GM18907 (cell line): ENCODE results near the gene TTI1.

ENCODE experiments used
- ATAC-seq: cut with Tn5 transposase; IDR thresholded peaks from one replicate; pipeline ENCODE4 v1.9.1; 2021; ENCODE audit warnings: mild to moderate bottlenecking, moderate library complexity; ENCODE audit not compliant: unreplicated experiment

The TTI1 gene

GRCh38 chr20:37939701-37940560, 93.3 kb downstream of the TTI1 start:
- no peak for ATAC-seq

DNA sequence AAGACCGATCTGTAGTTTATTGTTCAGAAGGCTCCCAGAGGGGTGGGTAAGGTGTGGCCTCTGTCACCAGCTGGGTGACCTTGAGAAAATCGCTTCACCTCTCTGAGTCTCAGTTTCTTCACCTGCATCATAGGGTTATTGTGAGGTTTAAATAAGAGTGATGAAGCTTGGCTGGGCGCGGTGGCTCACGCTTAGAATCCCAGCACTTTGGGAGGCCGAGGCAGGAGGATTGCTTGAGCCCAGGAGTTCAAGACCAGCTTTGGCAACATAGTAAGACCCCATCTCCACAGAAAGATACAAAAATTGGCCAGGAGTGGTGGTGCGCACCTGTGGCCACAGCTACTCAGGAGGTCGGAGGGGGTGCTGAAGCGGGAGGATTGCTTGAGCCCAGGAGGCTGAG, 94.3 kb downstream of the TTI1 start:
- no peak for ATAC-seq

DNA sequence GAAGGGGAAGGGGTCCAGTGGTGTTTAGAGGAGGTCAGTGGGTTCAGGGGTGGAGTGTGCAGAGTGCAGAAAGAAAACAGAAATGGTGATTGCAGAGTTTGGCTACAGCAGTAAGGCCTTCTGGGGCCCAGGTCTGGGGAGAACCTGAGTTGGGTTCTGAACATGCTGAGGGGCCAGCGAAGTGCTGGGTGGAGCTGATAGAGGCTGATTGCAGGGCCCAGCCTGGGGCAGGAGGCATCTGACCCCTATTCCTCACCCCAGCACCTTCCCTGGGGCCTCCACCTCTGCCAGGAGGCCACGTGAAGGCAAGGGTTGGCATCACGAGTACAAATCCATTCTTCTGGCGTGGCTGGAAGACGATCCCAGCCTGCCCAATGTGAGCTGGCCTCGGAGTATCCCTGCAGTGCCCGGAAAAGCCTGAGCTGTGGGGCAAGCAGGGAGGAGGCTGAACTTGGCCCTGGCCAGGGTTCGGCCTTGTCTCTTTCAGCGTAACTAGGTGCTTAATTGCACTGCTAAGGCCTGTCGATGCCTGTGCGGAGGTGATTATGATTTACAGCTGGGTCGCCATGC, 95.0 kb downstream of the TTI1 start:
- ATAC-seq, result no peak

GRCh38 chr20:37937686-37938085, 95.6 kb downstream of the TTI1 start:
- no peak for ATAC-seq

DNA sequence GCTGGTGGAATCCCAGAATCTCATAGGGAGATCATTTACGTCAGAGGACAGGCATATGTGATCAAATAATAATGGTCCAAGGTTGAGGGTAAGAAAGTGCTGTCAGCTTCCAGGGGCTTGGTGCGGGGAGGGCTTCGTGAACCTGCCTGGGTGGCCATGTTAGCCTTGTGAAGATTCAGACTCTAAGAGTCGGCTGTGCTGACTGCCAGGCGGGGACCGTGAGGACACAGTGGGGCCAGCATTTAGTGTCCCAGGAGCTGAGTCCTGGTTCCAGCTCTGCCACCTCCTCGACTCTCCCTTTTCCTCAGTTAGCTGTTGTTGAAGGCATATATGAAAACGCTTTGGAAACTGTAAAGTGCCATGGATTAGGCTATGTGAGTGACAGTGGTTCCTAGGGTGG, 96.8 kb downstream of the TTI1 start:
- no peak for ATAC-seq

DNA sequence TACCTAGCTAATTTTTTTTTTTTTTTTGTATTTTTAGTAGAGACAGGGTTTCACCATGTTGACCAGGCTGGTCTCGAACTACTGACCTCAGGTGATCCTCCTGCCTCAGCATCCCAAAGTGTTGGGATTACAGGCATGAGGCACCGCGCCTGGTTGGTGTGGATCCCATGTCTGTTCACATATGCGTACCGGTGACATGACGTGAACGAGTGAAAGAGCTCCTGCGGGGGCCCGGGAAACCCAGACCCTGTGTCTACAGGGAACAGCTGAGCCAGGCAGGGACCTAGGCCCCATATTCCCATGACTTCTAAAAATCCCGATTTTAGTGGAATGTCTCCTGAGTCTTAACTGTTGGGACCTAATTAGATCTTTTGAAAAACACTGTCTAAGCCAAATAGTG, 97.2 kb downstream of the TTI1 start:
- no peak for ATAC-seq

GRCh38 chr20:37935435-37935834, 97.8 kb downstream of the TTI1 start:
- no peak for ATAC-seq

DNA sequence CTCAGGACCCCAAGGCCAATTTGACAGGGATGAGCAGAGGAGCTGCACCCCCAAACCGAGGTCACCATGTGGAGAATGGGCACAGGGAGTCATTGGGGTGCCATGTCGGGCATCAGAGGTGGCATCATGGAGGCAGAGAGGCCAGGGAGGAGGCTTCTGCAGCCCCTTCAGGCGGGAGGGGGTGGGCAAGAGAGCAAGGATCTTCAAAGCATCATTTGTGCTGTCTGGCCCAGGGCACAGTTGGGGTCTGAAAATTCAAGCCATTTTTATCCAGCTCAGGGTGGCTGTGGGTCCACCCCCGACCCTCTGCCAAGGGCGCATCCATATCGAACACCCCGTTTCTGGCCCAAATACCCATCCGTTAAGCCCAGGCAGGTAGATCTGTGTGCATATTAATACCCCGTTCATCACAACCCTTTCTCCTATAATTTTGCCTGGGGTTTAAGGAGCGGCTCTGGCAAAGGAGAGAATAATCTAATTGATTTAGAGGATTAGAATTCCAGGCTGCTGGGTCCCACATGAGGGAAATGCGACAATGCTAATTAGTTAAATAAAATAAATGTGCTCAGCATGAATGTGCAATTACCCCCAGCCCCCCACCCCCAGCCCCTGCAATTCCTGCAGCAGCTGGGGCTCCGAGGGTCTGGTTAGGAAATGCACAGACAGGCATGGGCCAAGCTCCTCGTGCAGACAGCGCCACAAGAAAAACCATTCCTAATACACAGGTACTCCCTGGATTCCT, 98.5 kb downstream of the TTI1 start:
- ATAC-seq, result no peak

GRCh38 chr20:37933786-37934633, 99.2 kb downstream of the TTI1 start:
- no peak for ATAC-seq
